Liver (tissue), 9 donors: ENCODE measurements around the gene EBF4. TPM values are rescaled to one million over a fixed set of nuclear protein-coding genes. Genes with fewer than 3 reads are reported as not detected.

Experiments
- DNase-seq: peaks from one replicate; pipeline ENCODE4 v3.0.0-alpha.2; 2017; ENCODE audit warnings: low spot score
- H3K27ac ChIP-seq, 2 donors: one replicate each; pipeline ENCODE4 v1.7.0; 2013; ENCODE audit warnings: inconsistent platforms in 2 of 2, low read length in 2 of 2, control low read depth in 1 of 2, low read depth in 1 of 2, mild to moderate bottlenecking in 1 of 2
- H3K27me3 ChIP-seq, 4 donors: one replicate each; pipeline versions ENCODE4 v1.6.1 to v1.7.0; 2013; ENCODE audit warnings: low read length in 3 of 4, inconsistent platforms in 1 of 4, mild to moderate bottlenecking in 1 of 4, moderate library complexity in 1 of 4; ENCODE audit not compliant: control insufficient read depth in 4 of 4, insufficient read depth in 4 of 4
- H3K36me3 ChIP-seq, 4 donors: one replicate each; pipeline versions ENCODE4 v1.6.1 to v1.7.0; 2013; ENCODE audit warnings: low read length in 3 of 4, mild to moderate bottlenecking in 3 of 4, low read depth in 1 of 4, moderate library complexity in 1 of 4; ENCODE audit not compliant: control insufficient read depth in 4 of 4, insufficient read depth in 3 of 4
- H3K4me1 ChIP-seq, 4 donors: one replicate each; pipeline versions ENCODE4 v1.6.1 to v1.7.0; 2013; ENCODE audit warnings: low read length in 3 of 4, mild to moderate bottlenecking in 3 of 4, moderate library complexity in 1 of 4; ENCODE audit not compliant: control insufficient read depth in 4 of 4, insufficient read depth in 4 of 4
- H3K4me3 ChIP-seq, 3 donors: one replicate each; pipeline versions ENCODE4 v1.6.1 to v1.7.0; 2013; ENCODE audit warnings: low read length in 3 of 3, control low read depth in 1 of 3, low read depth in 1 of 3, mild to moderate bottlenecking in 1 of 3
- H3K9ac ChIP-seq, 2 donors: one replicate each; pipeline ENCODE4 v1.7.0; 2013; ENCODE audit warnings: low read length in 2 of 2, mild to moderate bottlenecking in 2 of 2, moderate library complexity in 2 of 2, control low read depth in 1 of 2, low read depth in 1 of 2
- H3K9me3 ChIP-seq, 4 donors: one replicate each; pipeline versions ENCODE4 v1.6.1 to v1.7.0; 2013; ENCODE audit warnings: low read length in 3 of 4; ENCODE audit not compliant: control insufficient read depth in 4 of 4
- ATF3 ChIP-seq: IDR thresholded peaks from 2 replicates; pipeline ENCODE4 v1.6.1; 2016; ENCODE audit warnings: antibody characterized with exemption
- CTCF ChIP-seq: fragments of 150-350 bp; IDR thresholded peaks from 2 replicates; pipeline ENCODE4 v1.5.1; 2017; ENCODE audit warnings: improper control_type of control experiment, low read depth, low read length; ENCODE audit not compliant: missing input control
- EGR1 ChIP-seq, 2 donors: IDR thresholded peaks; 2 replicates each; pipeline ENCODE4 v1.6.1; 2016 to 2018; ENCODE audit warnings: antibody characterized with exemption in 2 of 2, low read depth in 2 of 2
- FOXA2 ChIP-seq: IDR thresholded peaks from 2 replicates; pipeline ENCODE4 v1.6.1; 2016; ENCODE audit warnings: antibody characterized with exemption
- GABPA ChIP-seq, 2 donors: IDR thresholded peaks in 1 of 2; conservative IDR thresholded peaks in 1 of 2; 2 replicates each; pipeline ENCODE4 v1.6.1; 2016; ENCODE audit warnings: antibody characterized with exemption in 2 of 2, mild to moderate bottlenecking in 1 of 2, moderate library complexity in 1 of 2
- HNF4A ChIP-seq, 2 donors: conservative IDR thresholded peaks; 2 replicates each; pipeline ENCODE4 v1.6.1; 2016; ENCODE audit warnings: antibody characterized with exemption in 2 of 2, mild to moderate bottlenecking in 2 of 2
- MAX ChIP-seq: IDR thresholded peaks from 2 replicates; pipeline ENCODE4 v1.6.1; 2016; ENCODE audit warnings: antibody characterized with exemption
- NR2F2 ChIP-seq: IDR thresholded peaks from 2 replicates; pipeline ENCODE4 v1.6.1; 2016; ENCODE audit warnings: antibody characterized with exemption
- RXRA ChIP-seq, 2 donors: IDR thresholded peaks; 2 replicates each; pipeline ENCODE4 v1.6.1; 2017 to 2018; ENCODE audit warnings: antibody characterized with exemption in 2 of 2, mild to moderate bottlenecking in 1 of 2
- SP1 ChIP-seq: IDR thresholded peaks from 2 replicates; pipeline ENCODE4 v1.6.1; 2018; ENCODE audit warnings: antibody characterized with exemption, mild to moderate bottlenecking
- TAF1 ChIP-seq: conservative IDR thresholded peaks from 2 replicates; pipeline ENCODE4 v1.6.1; 2016; ENCODE audit warnings: antibody characterized with exemption, mild to moderate bottlenecking
- YY1 ChIP-seq: IDR thresholded peaks from 2 replicates; pipeline ENCODE4 v1.6.1; 2016; ENCODE audit warnings: antibody characterized with exemption, mild to moderate bottlenecking
- WGBS: extraction: QIAGEN DNeasy Blood & Tissue Kit; methylation state at CpG from one replicate; pipeline ENCODE4 v1.1.7; 2013; 5-methylcytosine and 5-hydroxymethylcytosine counted together
- polyA plus RNA-seq, 2 donors: library from polyadenylated mRNA; stranded (reverse) in 1 of 2; unstranded in 1 of 2; fragments of 200-250 nt in 1 of 2; fragments of >200 nt in 1 of 2; fragmentation: Nextera tagmentation in 1 of 2; extraction: Ambion mirVana in 1 of 2; gene quantifications; one replicate each; pipeline versions ENCODE4 v1.2.1 to v1.2.3, GENCODE V29; 2013 to 2015
- total RNA-seq, 2 donors: library from RNA; depleted of rRNA; stranded (reverse); fragments of >200 nt; gene quantifications; one replicate each; pipeline ENCODE4 v1.2.3, GENCODE V29; 2014
- donor health status: healthy.
- donor health status: healthy.
- donor health status: healthy.
- donor health status: healthy.
- donor health status: healthy.

The EBF4 gene
- total and polyA plus RNA-seq, 4 donors, result 2.3 to 4.0 (median 2.9) TPM

- peak; percentile 99 for DNase-seq
- under 1% methylated on average over 101 of the region's 101 CpGs for WGBS
Observed at GRCh38 chr20:2651772-2652723, 40.5 kb upstream of the EBF4 start, which contains the start of gene NOP56. Gene NOP56 (plus strand): TSS chr20:2652632. CDS start chr20:2652661, 29 bp downstream.

GRCh38 chr20:2652724-2653555, 39.6 kb upstream of the EBF4 start:
- peaks cover 19 to 39% (median 33%) of the 10 kb centered on the region in 4 donors for H3K36me3 ChIP-seq
- peak overlapping the region; percentile 84 to 93 (median 91) for H3K4me3 ChIP-seq
- H3K9ac ChIP-seq, result peak overlapping the region; percentile 17 to 79
- peaks cover 3 to 23% (median 12%) of the 10 kb centered on the region in 4 donors for H3K4me1 ChIP-seq
- no peaks in the 10 kb centered on the region for H3K9me3 ChIP-seq
- TF ChIP-seq FOXA2 (no peak), GABPA (IDR thresholded peaks at IDR 0.05 in 1 of 2, conservative IDR thresholded peaks at IDR 0.05 in 1 of 2) (peak in 1 of 2 donors; percentile 38), NR2F2 (no peak), HNF4A (conservative IDR thresholded peaks at IDR 0.05) (no peak)
- no peak for DNase-seq
- peak overlapping the region; percentile 82 for H3K27ac ChIP-seq
- no peaks in the 10 kb centered on the region for H3K27me3 ChIP-seq
- 2% methylated on average over 56 of the region's 56 CpGs for WGBS

More at GRCh38 chr20:2651772-2652723, 40.5 kb upstream of the EBF4 start, which contains the start of gene NOP56:
- H3K36me3 ChIP-seq, result peaks cover 18 to 31% (median 26%) of the 10 kb centered on the region in 4 donors
- no peaks in the 10 kb centered on the region for H3K9me3 ChIP-seq
- peak within 1 kb of the TSS; percentile 37 to 79 for H3K9ac ChIP-seq
- peak within 1 kb of the TSS; percentile 82 to 84 for H3K27ac ChIP-seq
- H3K4me3 ChIP-seq, result peak within 1 kb of the TSS; percentile 84 to 93 (median 91)
- no peaks in the 10 kb centered on the region for H3K27me3 ChIP-seq
- TF ChIP-seq MAX (peak; percentile 19), TAF1 (peak; percentile 46), EGR1 (IDR thresholded peaks at IDR 0.05; ENCODE audit: low read depth in 2 of 2) (no peak), YY1 (peak; percentile 21), SP1 (peak; percentile 46)
- H3K4me1 ChIP-seq, result peaks cover 3 to 23% (median 12%) of the 10 kb centered on the region in 4 donors

- WGBS, result 54% methylated on average over 24 of the region's 24 CpGs
- Histone ChIP-seq H3K9me3 (no peaks in the 10 kb centered on the region), H3K27me3 (no peaks in the 10 kb centered on the region), H3K27ac (peak overlapping the region in 1 of 2 donors; percentile 82), H3K4me3 (peak overlapping the region; percentile 84 to 93 (median 91)), H3K4me1 (peaks cover 3 to 23% (median 12%) of the 10 kb centered on the region in 4 donors), H3K36me3 (peaks cover 19 to 46% (median 41%) of the 10 kb centered on the region in 4 donors), H3K9ac (peak overlapping the region; percentile 17 to 79)
- DNase-seq, result no peak
- TF ChIP-seq RXRA (IDR thresholded peaks at IDR 0.05), result no peak
- TF ChIP-seq CTCF, result no peak
- no peak for TF ChIP-seq GABPA (IDR thresholded peaks at IDR 0.05 in 1 of 2, conservative IDR thresholded peaks at IDR 0.05 in 1 of 2)
- TF ChIP-seq SP1, result no peak
- TF ChIP-seq MAX, result no peak
- TF ChIP-seq EGR1 (IDR thresholded peaks at IDR 0.05; ENCODE audit: low read depth in 2 of 2), result no peak
- no peak for TF ChIP-seq ATF3
- no peak for TF ChIP-seq NR2F2
Observed at GRCh38 chr20:2653556-2654383, 38.8 kb upstream of the EBF4 start.
